ENCODE data around the gene RAB31.

- TF ChIP-seq CTCF (IDR thresholded peaks at IDR 0.05) (no peak), POLR2A (IDR thresholded peaks at IDR 0.05) (no peak)
Measured at GRCh38 chr18:9737472-9738121, 29.5 kb downstream of the RAB31 start.

Data from uterus (tissue), 2 donors.